Astrocyte (in vitro differentiated cells and primary cell): ENCODE measurements around the gene RAB21.

Source experiments
- CTCF ChIP-seq: IDR thresholded peaks from 2 replicates; pipeline ENCODE4 v1.5.1; 2011; ENCODE audit warnings: low read depth, mild to moderate bottlenecking, inconsistent platforms, low read length, moderate library complexity; ENCODE audit not compliant: insufficient read depth
- EZH2 ChIP-seq: IDR thresholded peaks from 2 replicates; pipeline ENCODE4 v1.6.1; 2012; ENCODE audit warnings: mild to moderate bottlenecking, low read length, inconsistent platforms; ENCODE audit not compliant: insufficient read depth

- TF ChIP-seq CTCF (no peak), EZH2 (no peak)
Measured at GRCh38 chr12:71748081-71748850, 6.4 kb upstream of the RAB21 start.
